ENCODE measurements around the gene PDE6B.
"Not testable (repeated sequence)": the region's sequence is repeated elsewhere in the genome, so short reads cannot be mapped to it uniquely, and the experiment has no call there.

Gene PDE6B

GRCh38 chr4:700587-701264 lies 75.4 kb downstream of the PDE6B start:
- H3K27me3 ChIP-seq (ENCODE audit: control insufficient read depth, insufficient read depth, low read length), result no peaks in the 10 kb centered on the region
- peaks cover 58% of the 10 kb centered on the region for H3K4me1 ChIP-seq (ENCODE audit: control insufficient read depth, insufficient read depth, low read length)
- H3K9ac ChIP-seq (ENCODE audit: low read length), result no peak overlapping the region
- H3K9me3 ChIP-seq (ENCODE audit: control insufficient read depth, low read length), result no peaks in the 10 kb centered on the region
- H3K4me3 ChIP-seq (ENCODE audit: low read length), result no peak overlapping the region
- H3K36me3 ChIP-seq (ENCODE audit: control insufficient read depth, insufficient read depth, low read length), result no peaks in the 10 kb centered on the region

DNA sequence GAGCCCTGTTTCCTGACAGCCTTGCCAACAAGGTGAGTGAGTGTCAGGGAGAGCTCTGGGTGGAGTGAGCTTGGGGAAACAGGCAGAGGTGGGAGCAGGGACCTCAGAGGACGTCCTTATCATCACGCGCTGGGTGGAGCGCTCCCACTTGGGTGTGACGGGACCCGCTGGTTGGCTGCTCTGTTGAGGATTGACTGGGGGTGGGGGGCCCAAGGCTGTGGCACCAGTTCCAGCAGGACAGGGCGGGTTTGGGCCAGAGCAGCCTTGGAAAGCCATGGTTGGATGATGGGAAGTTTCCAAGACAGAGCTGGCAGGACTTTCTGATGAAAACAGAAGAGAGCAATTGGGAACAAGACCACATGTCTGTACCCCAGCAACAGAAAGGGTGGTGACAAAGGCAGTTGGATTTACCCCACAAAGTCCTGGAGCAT lies 77.3 kb downstream of the PDE6B start:
- Histone ChIP-seq H3K4me1 (ENCODE audit: control insufficient read depth, insufficient read depth, low read length) (peaks cover 66% of the 10 kb centered on the region), H3K9ac (ENCODE audit: low read length) (no peak overlapping the region), H3K9me3 (ENCODE audit: control insufficient read depth, low read length) (no peaks in the 10 kb centered on the region), H3K27me3 (ENCODE audit: control insufficient read depth, insufficient read depth, low read length) (no peaks in the 10 kb centered on the region), H3K4me3 (ENCODE audit: low read length) (no peak overlapping the region), H3K36me3 (ENCODE audit: control insufficient read depth, insufficient read depth, low read length) (no peaks in the 10 kb centered on the region)

DNA sequence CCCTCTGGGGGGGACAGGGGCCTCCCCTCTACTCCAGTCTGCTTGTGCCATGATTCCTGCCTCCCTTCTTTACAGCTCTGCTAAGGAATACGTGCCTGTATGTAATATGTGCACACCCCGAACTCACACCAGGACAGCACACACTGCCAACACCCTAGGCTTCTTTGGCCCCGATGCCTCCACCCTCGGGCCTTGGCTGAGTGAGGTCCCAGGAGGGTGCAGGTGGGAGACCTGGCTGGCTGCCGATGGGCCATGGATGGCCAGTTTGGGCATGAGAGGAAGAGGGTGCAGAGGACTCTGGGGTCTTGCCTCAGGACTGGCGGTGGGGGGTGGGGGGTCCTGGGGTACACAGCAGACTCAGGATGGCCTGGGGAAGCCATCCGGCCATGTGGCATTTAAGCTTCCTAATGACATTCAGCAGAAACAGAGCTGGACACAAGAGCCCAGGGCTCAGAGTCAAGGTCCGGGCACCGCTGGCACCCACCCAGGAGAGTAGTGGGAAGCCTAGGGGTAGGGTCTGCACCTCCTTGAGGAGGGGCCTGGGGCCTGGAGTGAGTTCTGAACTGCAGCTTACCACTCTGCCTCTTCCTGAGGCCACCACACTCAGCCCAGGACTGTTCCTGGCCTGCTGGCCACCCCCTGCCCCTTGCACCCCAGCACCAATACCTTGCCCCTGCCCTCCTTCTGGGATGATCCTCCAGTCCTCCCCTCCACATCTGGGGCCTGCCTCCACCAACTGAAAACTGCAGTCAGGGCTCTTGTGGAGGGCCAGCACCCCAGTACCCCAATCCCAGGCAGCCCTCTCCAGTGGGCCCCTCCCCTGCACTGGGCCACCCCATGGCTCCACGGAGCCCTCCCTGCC lies 78.2 kb downstream of the PDE6B start:
- no peaks in the 10 kb centered on the region for H3K9me3 ChIP-seq (ENCODE audit: control insufficient read depth, low read length)
- no peaks in the 10 kb centered on the region for H3K27me3 ChIP-seq (ENCODE audit: control insufficient read depth, insufficient read depth, low read length)
- H3K9ac ChIP-seq (ENCODE audit: low read length), result no peak overlapping the region
- H3K4me1 ChIP-seq (ENCODE audit: control insufficient read depth, insufficient read depth, low read length), result peaks cover 74% of the 10 kb centered on the region
- no peak overlapping the region for H3K4me3 ChIP-seq (ENCODE audit: low read length)
- no peaks in the 10 kb centered on the region for H3K36me3 ChIP-seq (ENCODE audit: control insufficient read depth, insufficient read depth, low read length)

DNA sequence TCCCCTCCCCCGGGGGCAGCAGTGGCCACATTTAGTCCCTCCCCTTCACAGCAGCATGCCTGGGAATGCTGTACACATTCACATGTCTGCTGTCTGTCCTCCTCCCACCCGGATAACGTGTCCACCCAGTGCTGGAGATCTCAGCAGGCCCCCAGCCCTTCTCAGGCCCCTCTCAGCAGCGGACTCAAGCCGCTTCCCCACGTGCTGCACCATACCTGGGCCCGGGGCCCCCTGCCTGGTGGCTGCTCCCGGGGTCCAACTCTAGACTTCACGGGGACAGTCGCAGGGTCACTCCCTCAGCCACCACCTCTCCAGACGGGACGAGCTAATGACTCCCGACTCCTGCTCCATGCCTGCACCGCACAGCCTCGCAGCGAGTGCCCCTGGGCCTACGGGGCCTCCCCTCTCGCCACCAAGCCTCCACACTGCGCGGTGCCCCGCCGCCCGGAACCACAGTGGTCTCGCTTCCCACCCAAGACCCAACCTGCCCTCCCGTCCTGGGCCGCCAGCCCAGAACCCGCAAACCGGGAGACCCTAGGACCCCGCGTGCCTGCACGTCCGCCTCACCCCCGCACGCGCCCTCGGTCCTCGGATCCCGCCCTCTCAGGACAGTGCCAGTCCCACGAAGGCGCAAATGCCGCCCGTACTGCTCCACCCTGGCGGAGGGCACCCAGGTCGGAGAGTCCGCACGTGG lies 79.0 kb downstream of the PDE6B start:
- Histone ChIP-seq H3K9ac (ENCODE audit: low read length) (peak overlapping the region; percentile 69), H3K4me3 (ENCODE audit: low read length) (no peak overlapping the region), H3K4me1 (ENCODE audit: control insufficient read depth, insufficient read depth, low read length) (peaks cover 70% of the 10 kb centered on the region), H3K36me3 (ENCODE audit: control insufficient read depth, insufficient read depth, low read length) (no peaks in the 10 kb centered on the region), H3K9me3 (ENCODE audit: control insufficient read depth, low read length) (no peaks in the 10 kb centered on the region), H3K27me3 (ENCODE audit: control insufficient read depth, insufficient read depth, low read length) (no peaks in the 10 kb centered on the region)

DNA sequence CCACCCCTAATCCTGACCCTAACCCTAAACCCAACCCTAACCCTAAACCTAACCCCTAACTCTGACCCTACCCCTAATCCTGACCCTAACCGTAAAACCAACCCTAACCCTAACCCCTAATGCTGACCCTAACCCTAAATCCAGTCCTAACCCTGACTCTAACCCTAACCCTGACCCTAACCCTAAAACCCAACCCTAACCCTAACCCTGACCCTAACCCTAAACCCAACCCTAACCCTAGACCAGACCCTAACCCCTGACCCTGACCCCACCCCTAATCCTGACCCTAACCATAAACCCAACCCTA lies 79.6 kb downstream of the PDE6B start:
- Histone ChIP-seq H3K4me3 (ENCODE audit: low read length) (peak overlapping the region; percentile 69), H3K36me3 (ENCODE audit: control insufficient read depth, insufficient read depth, low read length) (no peaks in the 10 kb centered on the region), H3K9ac (ENCODE audit: low read length) (peak overlapping the region; percentile 69), H3K9me3 (ENCODE audit: control insufficient read depth, low read length) (no peaks in the 10 kb centered on the region), H3K4me1 (ENCODE audit: control insufficient read depth, insufficient read depth, low read length) (peaks cover 64% of the 10 kb centered on the region), H3K27me3 (ENCODE audit: control insufficient read depth, insufficient read depth, low read length) (no peaks in the 10 kb centered on the region)

DNA sequence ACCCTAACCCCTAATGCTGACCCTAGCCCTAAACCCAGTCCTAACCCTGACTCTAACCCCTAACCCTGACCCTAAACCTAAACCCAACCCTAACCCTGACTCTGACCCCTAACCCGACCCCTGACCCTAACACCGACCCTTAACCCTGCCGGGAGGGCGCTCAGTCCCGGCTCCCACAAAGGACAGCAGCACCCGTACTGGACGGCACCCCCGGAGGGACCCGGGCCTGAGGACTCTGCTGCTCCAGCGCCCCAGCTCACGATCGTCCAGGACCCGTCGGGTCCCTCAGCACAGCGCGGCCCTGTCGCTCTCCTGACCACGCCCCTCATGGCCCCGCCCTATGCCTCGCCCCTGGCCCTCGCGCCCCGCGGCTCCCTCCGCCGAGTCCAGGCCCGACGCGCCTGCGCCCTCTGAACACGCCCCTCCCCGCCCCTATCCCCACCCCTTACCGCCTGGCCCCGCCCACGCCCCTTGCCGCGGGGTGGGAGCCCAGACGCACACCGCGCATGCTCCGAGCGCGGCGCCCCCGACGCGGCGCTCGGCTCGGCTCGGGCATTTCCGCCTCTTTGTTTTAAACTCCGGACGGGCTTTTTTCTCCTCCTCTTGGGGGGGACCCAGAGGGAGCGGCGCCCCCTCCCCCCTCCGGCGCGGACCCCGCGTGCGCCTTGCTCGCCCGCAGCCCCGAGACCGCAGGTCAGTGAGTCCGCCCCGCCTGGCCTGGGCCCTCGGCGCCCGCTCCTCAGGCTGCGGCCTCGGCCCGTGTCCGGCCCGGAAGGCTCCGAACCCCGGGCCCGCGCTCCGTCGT lies 80.1 kb downstream of the PDE6B start, which contains the start of gene PCGF3:
Gene PCGF3, plus strand, starts transcription at position 555 of the 805 bp plus-strand sequence. CDS start 27,849 bp downstream, outside the sequence.
- peak within 1 kb of the TSS; percentile 99 for H3K9ac ChIP-seq (ENCODE audit: low read length)
- no peaks in the 10 kb centered on the region for H3K9me3 ChIP-seq (ENCODE audit: control insufficient read depth, low read length)
- no peaks in the 10 kb centered on the region for H3K36me3 ChIP-seq (ENCODE audit: control insufficient read depth, insufficient read depth, low read length)
- no peaks in the 10 kb centered on the region for H3K27me3 ChIP-seq (ENCODE audit: control insufficient read depth, insufficient read depth, low read length)
- peak within 1 kb of the TSS; percentile 87 for H3K4me3 ChIP-seq (ENCODE audit: low read length)
- peaks cover 59% of the 10 kb centered on the region for H3K4me1 ChIP-seq (ENCODE audit: control insufficient read depth, insufficient read depth, low read length)

DNA sequence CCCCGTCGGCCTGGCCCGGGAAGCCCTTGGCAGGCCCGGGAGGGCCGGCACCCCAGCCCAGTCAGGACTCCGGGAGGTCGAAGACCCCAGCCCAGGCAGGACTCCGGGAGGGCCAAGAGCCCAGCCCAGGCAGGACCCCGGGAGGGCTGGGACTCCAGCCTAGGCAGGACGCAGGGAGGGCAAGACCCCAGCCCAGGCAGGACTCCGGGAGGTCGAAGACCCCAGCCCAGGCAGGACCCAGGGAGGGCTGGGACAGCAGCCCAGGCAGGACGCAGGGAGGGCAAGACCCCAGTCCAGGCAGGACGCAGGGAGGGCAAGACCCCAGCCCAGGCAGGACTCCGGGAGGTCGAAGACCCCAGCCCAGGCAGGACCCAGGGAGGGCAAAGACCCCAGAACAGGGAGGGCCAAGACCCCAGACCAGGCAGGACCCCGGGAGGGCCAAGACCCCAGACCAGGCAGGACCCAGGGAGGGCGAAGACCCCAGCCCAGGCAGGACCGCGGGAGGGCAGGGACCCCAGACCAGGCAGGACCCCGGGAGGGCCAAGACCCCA lies 80.8 kb downstream of the PDE6B start:
- H3K9me3 ChIP-seq (ENCODE audit: control insufficient read depth, low read length); H3K27me3 ChIP-seq (ENCODE audit: control insufficient read depth, insufficient read depth, low read length); H3K36me3 ChIP-seq (ENCODE audit: control insufficient read depth, insufficient read depth, low read length): not testable (repeated sequence)
- peak overlapping the region; percentile 87 for H3K4me3 ChIP-seq (ENCODE audit: low read length)
- peaks cover 52% of the 10 kb centered on the region for H3K4me1 ChIP-seq (ENCODE audit: control insufficient read depth, insufficient read depth, low read length)
- peak overlapping the region; percentile 99 for H3K9ac ChIP-seq (ENCODE audit: low read length)

GRCh38 chr4:706834-707598 lies 81.6 kb downstream of the PDE6B start:
- H3K9me3 ChIP-seq (ENCODE audit: control insufficient read depth, low read length), result no peaks in the 10 kb centered on the region
- peaks cover 49% of the 10 kb centered on the region for H3K4me1 ChIP-seq (ENCODE audit: control insufficient read depth, insufficient read depth, low read length)
- H3K27me3 ChIP-seq (ENCODE audit: control insufficient read depth, insufficient read depth, low read length), result no peaks in the 10 kb centered on the region
- H3K9ac ChIP-seq (ENCODE audit: low read length), result peak overlapping the region; percentile 99
- no peaks in the 10 kb centered on the region for H3K36me3 ChIP-seq (ENCODE audit: control insufficient read depth, insufficient read depth, low read length)
- no peak overlapping the region for H3K4me3 ChIP-seq (ENCODE audit: low read length)

DNA sequence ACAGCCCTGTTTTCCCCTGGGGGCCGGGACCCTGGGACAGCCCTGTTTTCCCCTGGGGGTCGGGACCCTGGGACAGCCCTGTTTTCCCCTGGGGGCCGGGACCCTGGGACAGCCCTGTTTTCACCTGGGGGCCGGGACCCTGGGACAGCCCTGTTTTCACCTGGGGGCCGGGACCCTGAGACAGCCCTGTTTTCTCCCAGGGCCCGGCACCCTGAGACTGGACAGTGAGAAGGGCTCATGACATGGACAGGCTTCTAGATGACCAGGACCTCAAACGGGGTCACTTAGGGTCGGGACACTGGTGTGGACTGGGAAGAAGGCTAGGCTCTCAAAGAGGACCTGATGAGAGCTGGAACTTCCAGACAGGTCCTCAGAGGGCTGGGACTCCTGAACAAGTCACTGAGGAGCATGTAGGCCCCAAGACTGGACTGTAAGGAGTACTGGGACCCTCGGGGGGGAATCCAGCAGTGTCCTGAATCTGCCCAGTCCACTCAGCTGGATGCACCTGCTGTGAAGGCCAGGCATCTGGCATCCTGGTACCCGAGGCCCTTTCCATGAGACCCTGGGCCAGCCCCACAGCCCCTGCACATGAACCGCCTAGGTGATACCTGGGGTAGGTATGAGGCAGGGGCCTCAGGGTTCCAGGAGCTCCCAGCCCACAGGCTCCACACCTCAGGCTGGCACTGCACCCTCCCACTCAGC lies 82.7 kb downstream of the PDE6B start:
- Histone ChIP-seq H3K9ac (ENCODE audit: low read length) (no peak overlapping the region), H3K27me3 (ENCODE audit: control insufficient read depth, insufficient read depth, low read length) (no peaks in the 10 kb centered on the region), H3K4me3 (ENCODE audit: low read length) (no peak overlapping the region), H3K4me1 (ENCODE audit: control insufficient read depth, insufficient read depth, low read length) (peaks cover 41% of the 10 kb centered on the region), H3K9me3 (ENCODE audit: control insufficient read depth, low read length) (no peaks in the 10 kb centered on the region), H3K36me3 (ENCODE audit: control insufficient read depth, insufficient read depth, low read length) (no peaks in the 10 kb centered on the region)

DNA sequence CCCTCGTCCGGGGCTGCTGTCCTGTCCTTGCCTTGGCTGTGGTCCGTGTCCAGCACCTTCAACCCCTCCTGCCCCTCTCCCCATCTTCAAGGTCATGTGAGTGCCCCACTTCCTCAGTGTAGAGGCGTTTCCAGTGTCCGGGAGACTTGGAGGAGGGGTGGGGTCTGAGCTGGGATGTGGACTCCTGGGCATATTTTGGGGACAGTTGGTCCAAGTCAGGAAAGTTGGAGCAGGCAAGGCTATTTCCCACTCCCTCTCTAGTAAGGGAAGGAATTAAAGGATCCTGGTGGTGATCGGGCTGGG lies 83.2 kb downstream of the PDE6B start:
- no peak overlapping the region for H3K9ac ChIP-seq (ENCODE audit: low read length)
- no peaks in the 10 kb centered on the region for H3K9me3 ChIP-seq (ENCODE audit: control insufficient read depth, low read length)
- H3K36me3 ChIP-seq (ENCODE audit: control insufficient read depth, insufficient read depth, low read length), result no peaks in the 10 kb centered on the region
- peaks cover 36% of the 10 kb centered on the region for H3K4me1 ChIP-seq (ENCODE audit: control insufficient read depth, insufficient read depth, low read length)
- H3K4me3 ChIP-seq (ENCODE audit: low read length), result no peak overlapping the region
- H3K27me3 ChIP-seq (ENCODE audit: control insufficient read depth, insufficient read depth, low read length), result no peaks in the 10 kb centered on the region
